Endothelial cell of umbilical vein (primary cell): ENCODE measurements around the gene NDUFS6. TPM values are rescaled to one million over a fixed set of nuclear protein-coding genes. Genes with fewer than 3 reads are reported as not detected.

Experiments
- BruUV-seq: library from RNA; stranded (reverse); fragments of 400-500 nt; replicated peaks from 2 replicates; lab custom pipeline; 2021; lab: Mats Ljungman, UMichigan
- CTCF ChIA-PET: fragments of 300-600, 350-600 bp; sonication (Branson Sonifier 250); formaldehyde crosslinking; loops from one replicate; lab custom pipeline; 2021; ENCODE audit warnings: antibody characterized with exemption, inconsistent platforms; lab: Charles Lee
- POLR2A ChIA-PET: fragments of 300-600, 350-600 bp; sonication (Branson Sonifier 250); formaldehyde crosslinking; loops from one replicate; lab custom pipeline; 2021; ENCODE audit warnings: antibody characterized with exemption, inconsistent platforms; lab: Charles Lee
- DNase-seq: peaks from one replicate; pipeline ENCODE4 v3.0.0-alpha.2; 2011; ENCODE audit warnings: low read depth, low spot score
- FAIRE-seq: peaks from 2 replicates; lab custom pipeline; 2011; peaks lifted over from hg19 to GRCh38; lab: Jason Lieb, UNC
- H2AFZ ChIP-seq: 2 replicates; pipeline ENCODE4 v1.6.0; 2012; ENCODE audit warnings: low read depth, low read length, control low read depth, inconsistent platforms
- H3K27ac ChIP-seq: 2 replicates; pipeline ENCODE4 v1.5.1; 2011; ENCODE audit warnings: low read depth, mild to moderate bottlenecking, control low read depth, low read length, moderate library complexity; ENCODE audit not compliant: insufficient read depth
- H3K27me3 ChIP-seq, 2 experiments: 2 replicates each; pipeline versions ENCODE4 v1.6.0 to v1.6.1; 2011; ENCODE audit warnings: low read length in 2 of 2, mixed read lengths in 1 of 2; ENCODE audit not compliant: control insufficient read depth in 2 of 2, insufficient read depth in 2 of 2
- H3K36me3 ChIP-seq, 2 experiments: 2 replicates in 1 of 2; 3 replicates in 1 of 2; pipeline ENCODE4 v1.5.1; 2011; ENCODE audit warnings: low read length in 2 of 2, mild to moderate bottlenecking in 1 of 2, moderate library complexity in 1 of 2; ENCODE audit not compliant: control insufficient read depth in 2 of 2, insufficient read depth in 2 of 2; ENCODE audit errors: extremely low read depth in 1 of 2
- H3K4me1 ChIP-seq: 3 replicates; pipeline ENCODE4 v1.5.1; 2011; ENCODE audit warnings: mild to moderate bottlenecking, low read length; ENCODE audit not compliant: control insufficient read depth, insufficient read depth; ENCODE audit errors: extremely low read depth
- H3K4me2 ChIP-seq: 2 replicates; pipeline ENCODE4 v1.6.1; 2011; ENCODE audit warnings: low read length, control low read depth, mixed read lengths; ENCODE audit not compliant: insufficient read depth
- H3K4me3 ChIP-seq, 3 experiments: fragments of 200-600 bp in 1 of 3; sonication (generic), shearing (Covaris generic) in 1 of 3; replicated peaks in 1 of 3; 2 replicates each; pipeline ENCODE4 v1.5.1; 2011 to 2016; ENCODE audit warnings: control low read depth in 3 of 3, low read length in 3 of 3, mild to moderate bottlenecking in 2 of 3, inconsistent platforms in 1 of 3, low read depth in 1 of 3, moderate library complexity in 1 of 3; ENCODE audit not compliant: insufficient read depth in 1 of 3
- H3K79me2 ChIP-seq: 2 replicates; pipeline ENCODE4 v1.6.0; 2012; ENCODE audit warnings: low read length, inconsistent platforms; ENCODE audit not compliant: control insufficient read depth, insufficient read depth
- H3K9ac ChIP-seq: replicated peaks from 2 replicates; pipeline ENCODE3; 2011; ENCODE audit warnings: low read length, control low read depth; ENCODE audit not compliant: insufficient read depth; ENCODE audit errors: extremely low read depth
- H3K9me1 ChIP-seq: replicated peaks from 3 replicates; pipeline ENCODE4 v1.6.0; 2011; ENCODE audit warnings: mild to moderate bottlenecking, low read length; ENCODE audit not compliant: control insufficient read depth, insufficient read depth; ENCODE audit errors: extremely low read depth
- H3K9me3 ChIP-seq: replicated peaks from 2 replicates; pipeline ENCODE4 v1.5.1; 2012; ENCODE audit warnings: low read length, inconsistent platforms; ENCODE audit not compliant: control insufficient read depth, insufficient read depth
- H4K20me1 ChIP-seq: replicated peaks from 2 replicates; pipeline ENCODE3; 2011; ENCODE audit warnings: mild to moderate bottlenecking, low read length; ENCODE audit not compliant: control insufficient read depth, insufficient read depth; ENCODE audit errors: extremely low read depth
- CTCF ChIP-seq, 2 donors: IDR thresholded peaks; 1 replicate in 1 of 2; 2 replicates in 1 of 2; pipeline ENCODE4 v1.5.1; 2011; ENCODE audit warnings: low read length in 2 of 2, mild to moderate bottlenecking in 2 of 2, moderate library complexity in 2 of 2, control low read depth in 1 of 2, inconsistent platforms in 1 of 2, low read depth in 1 of 2; ENCODE audit not compliant: insufficient read depth in 1 of 2; ENCODE audit errors: extremely low read depth in 1 of 2
- EZH2 ChIP-seq: IDR thresholded peaks from 2 replicates; pipeline ENCODE4 v1.6.1; 2012; ENCODE audit warnings: borderline replicate concordance, low read depth, mild to moderate bottlenecking, moderate library complexity, low read length, inconsistent platforms; ENCODE audit not compliant: severe bottlenecking
- FOS ChIP-seq: IDR thresholded peaks from 2 replicates; pipeline ENCODE4 v1.6.1; 2011; ENCODE audit warnings: mild to moderate bottlenecking, low read length, moderate library complexity, borderline replicate concordance; ENCODE audit not compliant: insufficient read depth
- GATA2 ChIP-seq: IDR thresholded peaks from 2 replicates; pipeline ENCODE4 v1.7.0; 2011; ENCODE audit warnings: low read depth, mild to moderate bottlenecking, moderate library complexity, mixed read lengths, low read length; ENCODE audit not compliant: insufficient read length, insufficient read depth
- JUN ChIP-seq: IDR thresholded peaks from 2 replicates; pipeline ENCODE4 v1.6.1; 2011; ENCODE audit warnings: borderline replicate concordance, low read depth; ENCODE audit not compliant: insufficient read length, insufficient read depth
- MYC ChIP-seq: IDR thresholded peaks from one replicate; pipeline ENCODE4 v1.6.1; 2011; ENCODE audit warnings: mild to moderate bottlenecking, low read depth, low read length
- POLR2A ChIP-seq: IDR thresholded peaks from 2 replicates; pipeline ENCODE4 v1.6.1; 2012; ENCODE audit warnings: low read depth, mild to moderate bottlenecking, control low read depth, low read length
- POLR2AphosphoS5 ChIP-seq: IDR thresholded peaks from 2 replicates; pipeline ENCODE4 v1.6.1; 2012; ENCODE audit warnings: low read depth, mild to moderate bottlenecking, control low read depth, low read length, moderate library complexity; ENCODE audit not compliant: insufficient read depth
- dilution Hi-C: fragments of 300-500 bp; cut with MboI; formaldehyde crosslinking; loops from one replicate; pipeline ENCODE4 v1.15.0; 2019; ENCODE audit warnings: low sequenced_read_pairs; ENCODE audit not compliant: extremely low pct_ligation_motif_present
- intact Hi-C: fragments of 100-400 bp; cut with micrococcal nuclease; formaldehyde crosslinking; loops from one replicate; pipeline ENCODE4 v1.10.0; 2022
- polyA plus RNA-seq, 4 experiments: library from polyadenylated mRNA; depleted of rRNA in 3 of 4; stranded (reverse) in 3 of 4; unstranded in 1 of 4; fragments of >200 nt; gene quantifications; 2 replicates each; pipeline versions ENCODE4 v1.2.1 to v1.2.3, GENCODE V29; 2011 to 2012; ENCODE audit warnings: missing spikeins in 1 of 4
- total RNA-seq: library from RNA; stranded (reverse); gene quantifications from 2 replicates; pipeline ENCODE4 v1.2.3, GENCODE V29; 2021
- TF ChIP-seq, protein P1 (sequence below): IDR thresholded peaks from 2 replicates; pipeline ENCODE4 v1.6.1; 2011; ENCODE audit not compliant: insufficient read depth, insufficient read length

NDUFS6 gene
- total and polyA plus RNA-seq, 2 donors (not counting 3 experiments of a cell fraction or from before 2014, with no cell fraction given), result 42.5 to 127 TPM

DNA sequence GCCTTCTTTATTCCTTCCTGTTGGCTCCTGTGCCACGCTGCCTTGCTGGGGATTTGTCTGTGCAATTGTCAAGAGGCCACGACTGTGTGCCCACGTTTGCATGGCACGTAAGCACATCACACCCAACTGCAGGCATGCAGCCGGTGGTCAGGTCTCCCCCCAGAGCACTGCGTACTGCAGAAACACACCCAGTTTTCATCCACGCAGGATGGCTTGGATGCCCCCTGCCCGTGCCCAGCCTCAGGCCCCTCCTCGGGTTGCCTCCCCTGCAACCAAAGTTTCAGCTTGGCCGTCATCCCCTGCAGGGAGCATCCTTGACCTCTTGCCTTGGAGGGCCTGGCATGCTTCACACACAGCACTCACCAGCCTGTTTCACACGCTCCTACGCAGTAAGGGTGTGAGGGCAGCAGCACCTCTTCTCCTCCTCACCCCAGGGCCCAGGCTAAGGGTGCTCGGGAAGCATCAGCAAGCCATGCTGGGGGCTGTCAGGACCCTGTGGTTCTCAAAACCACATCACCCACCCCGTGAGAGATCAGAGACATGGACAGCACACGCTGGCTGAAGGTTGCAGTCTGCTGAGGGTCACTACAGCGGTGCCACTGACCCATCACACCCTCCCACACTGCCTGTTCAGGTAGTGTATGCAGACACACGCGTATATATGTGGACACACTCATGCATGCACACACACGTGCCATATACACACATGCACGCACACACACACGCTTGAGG, 4.7 kb upstream of the NDUFS6 start:
- CTCF ChIA-PET, result no interaction called here

DNA sequence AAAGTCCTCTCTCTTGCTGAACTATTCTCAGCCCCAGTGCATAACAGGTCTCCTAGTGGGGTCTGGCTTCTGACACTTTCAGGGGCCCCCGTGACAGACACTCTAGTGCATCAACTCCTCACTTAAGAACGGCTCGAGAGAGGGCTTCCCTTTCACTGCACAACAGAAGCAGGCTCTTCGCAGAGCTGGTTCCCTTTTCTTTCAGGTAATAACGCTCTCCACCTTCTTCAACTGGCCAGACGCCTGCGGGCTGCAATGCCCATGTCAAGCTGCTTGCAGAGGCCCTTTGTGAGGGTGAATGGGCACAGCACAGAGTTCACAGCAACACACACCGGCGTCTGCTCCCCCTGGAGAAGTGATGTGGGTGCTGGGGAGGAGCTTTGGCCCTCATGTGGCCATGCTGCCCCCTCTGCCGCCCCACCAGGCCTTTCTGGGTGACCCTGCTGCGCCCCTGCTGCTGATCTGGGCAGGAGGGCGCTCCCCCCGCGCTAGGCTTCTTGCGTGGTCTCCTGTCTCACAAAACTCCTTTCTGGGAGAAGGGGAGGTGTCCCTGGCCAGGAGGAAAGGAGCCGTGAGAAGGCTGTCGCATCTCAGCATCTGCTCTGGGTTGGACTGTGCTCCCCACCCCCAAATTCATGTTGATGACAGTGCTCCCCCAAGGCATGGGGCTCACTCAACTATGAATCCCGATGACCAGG, 4.0 kb upstream of the NDUFS6 start:
- H4K20me1 ChIP-seq, result no peaks in the 10 kb centered on the region
- H3K9me3 ChIP-seq, result no peaks in the 10 kb centered on the region
- no peak for FAIRE-seq
- peaks cover 33% of the 10 kb centered on the region for H3K4me1 ChIP-seq
- TF ChIP-seq, protein P1, sequence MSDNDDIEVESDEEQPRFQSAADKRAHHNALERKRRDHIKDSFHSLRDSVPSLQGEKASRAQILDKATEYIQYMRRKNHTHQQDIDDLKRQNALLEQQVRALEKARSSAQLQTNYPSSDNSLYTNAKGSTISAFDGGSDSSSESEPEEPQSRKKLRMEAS, result no peak
- TF ChIP-seq JUN (no peak), CTCF (IDR thresholded peaks at IDR 0.05; ENCODE audit: extremely low read depth in 1 of 2, insufficient read depth in 1 of 2, low read depth in 1 of 2, low read length in 2 of 2) (no peak), GATA2 (no peak), POLR2AphosphoS5 (no peak), EZH2 (no peak), POLR2A (no peak), MYC (no peak), FOS (no peak)
- no peak overlapping the region for H3K9ac ChIP-seq
- H3K79me2 ChIP-seq, result peaks cover 45% of the 10 kb centered on the region
- no peak overlapping the region for H2AFZ ChIP-seq
- dilution Hi-C loops, result no loop called here
- no TSS peak for BruUV-seq
- no peak overlapping the region for H3K27ac ChIP-seq
- peaks cover 4 to 14% of the 10 kb centered on the region in 2 experiments for H3K36me3 ChIP-seq
- no peak for DNase-seq
- H3K27me3 ChIP-seq, result no peaks in the 10 kb centered on the region
- H3K9me1 ChIP-seq, result no peaks in the 10 kb centered on the region
- intact Hi-C loops, result no loop called here
- CTCF ChIA-PET, result no interaction called here
- no peak overlapping the region for H3K4me3 ChIP-seq
- POLR2A ChIA-PET, result no interaction called here
- H3K4me2 ChIP-seq, result no peak overlapping the region

More for the DNA sequence above, 4.7 kb upstream of the NDUFS6 start:
- Histone ChIP-seq H3K4me2 (no peak overlapping the region), H3K27me3 (no peaks in the 10 kb centered on the region), H3K9me3 (no peaks in the 10 kb centered on the region), H2AFZ (no peak overlapping the region), H3K4me1 (peaks cover 32% of the 10 kb centered on the region), H3K79me2 (peaks cover 38% of the 10 kb centered on the region), H4K20me1 (no peaks in the 10 kb centered on the region), H3K9me1 (no peaks in the 10 kb centered on the region), H3K4me3 (no peak overlapping the region), H3K27ac (no peak overlapping the region), H3K9ac (no peak overlapping the region), H3K36me3 (peaks cover 4 to 14% of the 10 kb centered on the region in 2 experiments)
- FAIRE-seq (no peak), DNase-seq (no peak)
- BruUV-seq, result no TSS peak
- intact Hi-C loops (no loop called here), dilution Hi-C loops (no loop called here)
- TF ChIP-seq FOS (no peak), EZH2 (no peak)
- POLR2A ChIA-PET, result no interaction called here
